MM.1S (cell line): ENCODE data around the gene RACGAP1.

Experiments
- EZH2 ChIP-seq: fragments of 300-600 bp; sonication (generic); optimal IDR thresholded peaks from 2 replicates; pipeline ENCODE3; 2017; ENCODE audit warnings: low read depth, mild to moderate bottlenecking, antibody characterized with exemption, low read length, mixed read lengths
- EZH2phosphoT487 ChIP-seq: fragments of 300-600 bp; sonication (generic); IDR thresholded peaks from 2 replicates; pipeline ENCODE4 v1.6.1; 2018; ENCODE audit warnings: antibody characterized with exemption, low read length
- TF ChIP-seq, protein P1 (sequence below): fragments of 300-600 bp; sonication (generic); IDR thresholded peaks from 2 replicates; pipeline ENCODE4 v1.5.1; 2016; ENCODE audit warnings: antibody characterized with exemption, low read length, mixed read lengths

DNA sequence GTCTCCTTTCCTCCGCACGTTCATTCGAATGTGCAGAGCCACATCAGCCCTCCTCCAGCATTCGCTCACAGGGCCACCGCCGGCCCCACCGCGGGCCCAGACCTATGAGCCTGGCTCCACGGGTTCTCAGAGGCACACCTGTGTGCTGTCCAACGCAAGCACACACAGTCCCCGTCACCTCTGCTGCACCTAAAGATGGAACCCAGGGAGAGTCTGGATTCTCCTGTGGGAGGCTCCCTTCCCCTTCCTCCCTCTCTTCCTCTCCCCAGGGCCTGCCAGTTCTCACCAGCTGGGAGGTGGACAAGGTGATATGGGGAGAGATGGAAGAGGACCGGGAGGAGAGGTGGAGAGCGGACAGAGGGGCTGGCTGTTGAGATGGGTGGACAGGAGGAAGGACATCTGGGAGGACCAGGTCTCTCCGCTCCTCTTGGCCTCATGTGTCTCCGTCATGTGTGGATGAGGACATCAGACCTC is 57.5 kb downstream of the RACGAP1 start:
- TF ChIP-seq, protein P1, sequence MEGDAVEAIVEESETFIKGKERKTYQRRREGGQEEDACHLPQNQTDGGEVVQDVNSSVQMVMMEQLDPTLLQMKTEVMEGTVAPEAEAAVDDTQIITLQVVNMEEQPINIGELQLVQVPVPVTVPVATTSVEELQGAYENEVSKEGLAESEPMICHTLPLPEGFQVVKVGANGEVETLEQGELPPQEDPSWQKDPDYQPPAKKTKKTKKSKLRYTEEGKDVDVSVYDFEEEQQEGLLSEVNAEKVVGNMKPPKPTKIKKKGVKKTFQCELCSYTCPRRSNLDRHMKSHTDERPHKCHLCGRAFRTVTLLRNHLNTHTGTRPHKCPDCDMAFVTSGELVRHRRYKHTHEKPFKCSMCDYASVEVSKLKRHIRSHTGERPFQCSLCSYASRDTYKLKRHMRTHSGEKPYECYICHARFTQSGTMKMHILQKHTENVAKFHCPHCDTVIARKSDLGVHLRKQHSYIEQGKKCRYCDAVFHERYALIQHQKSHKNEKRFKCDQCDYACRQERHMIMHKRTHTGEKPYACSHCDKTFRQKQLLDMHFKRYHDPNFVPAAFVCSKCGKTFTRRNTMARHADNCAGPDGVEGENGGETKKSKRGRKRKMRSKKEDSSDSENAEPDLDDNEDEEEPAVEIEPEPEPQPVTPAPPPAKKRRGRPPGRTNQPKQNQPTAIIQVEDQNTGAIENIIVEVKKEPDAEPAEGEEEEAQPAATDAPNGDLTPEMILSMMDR: no peak
- TF ChIP-seq EZH2 (no peak), EZH2phosphoT487 (no peak)
